Measurements from ENCODE around the gene ZNF771. TPM values are rescaled to one million over a fixed set of nuclear protein-coding genes. Genes with fewer than 3 reads are reported as not detected.
"Not testable (repeated sequence)": the region's sequence is repeated elsewhere in the genome, so short reads cannot be mapped to it uniquely, and the experiment has no call there.

ZNF771 gene
- total RNA-seq, 2 donors from 2014 or later = 3.5 to 6.5 TPM

- intact Hi-C loops (cut with DNase I) = no loop called here
- Histone ChIP-seq H3K9me3 (no peaks in the 10 kb centered on the region), H3K4me1 (peaks cover 10% of the 10 kb centered on the region), H3K27ac (peak overlapping the region; percentile 46), H3K27me3 (no peaks in the 10 kb centered on the region), H3K9ac (ENCODE audit: low read depth in 2 of 2, low read length in 2 of 2) (peak overlapping the region; percentile 40 to 92), H3K4me3 (peak overlapping the region; percentile 85), H3K36me3 (no peaks in the 10 kb centered on the region)
- TF ChIP-seq, protein P1, sequence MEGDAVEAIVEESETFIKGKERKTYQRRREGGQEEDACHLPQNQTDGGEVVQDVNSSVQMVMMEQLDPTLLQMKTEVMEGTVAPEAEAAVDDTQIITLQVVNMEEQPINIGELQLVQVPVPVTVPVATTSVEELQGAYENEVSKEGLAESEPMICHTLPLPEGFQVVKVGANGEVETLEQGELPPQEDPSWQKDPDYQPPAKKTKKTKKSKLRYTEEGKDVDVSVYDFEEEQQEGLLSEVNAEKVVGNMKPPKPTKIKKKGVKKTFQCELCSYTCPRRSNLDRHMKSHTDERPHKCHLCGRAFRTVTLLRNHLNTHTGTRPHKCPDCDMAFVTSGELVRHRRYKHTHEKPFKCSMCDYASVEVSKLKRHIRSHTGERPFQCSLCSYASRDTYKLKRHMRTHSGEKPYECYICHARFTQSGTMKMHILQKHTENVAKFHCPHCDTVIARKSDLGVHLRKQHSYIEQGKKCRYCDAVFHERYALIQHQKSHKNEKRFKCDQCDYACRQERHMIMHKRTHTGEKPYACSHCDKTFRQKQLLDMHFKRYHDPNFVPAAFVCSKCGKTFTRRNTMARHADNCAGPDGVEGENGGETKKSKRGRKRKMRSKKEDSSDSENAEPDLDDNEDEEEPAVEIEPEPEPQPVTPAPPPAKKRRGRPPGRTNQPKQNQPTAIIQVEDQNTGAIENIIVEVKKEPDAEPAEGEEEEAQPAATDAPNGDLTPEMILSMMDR (IDR thresholded peaks at IDR 0.05) = no peak
- no peak for DNase-seq
Measured at GRCh38 chr16:30394592-30395154, 12.7 kb upstream of the ZNF771 start.

- Histone ChIP-seq H3K27ac (peak within 1 kb of the TSS; percentile 46), H3K4me1 (peaks cover 10% of the 10 kb centered on the region), H3K36me3 (no peaks in the 10 kb centered on the region), H3K4me3 (peak within 1 kb of the TSS; percentile 85), H3K9ac (ENCODE audit: low read depth in 2 of 2, low read length in 2 of 2) (peak within 1 kb of the TSS; percentile 85 to 92), H3K9me3 (no peaks in the 10 kb centered on the region), H3K27me3 (no peaks in the 10 kb centered on the region)
- intact Hi-C loops (cut with DNase I) = no loop called here
- DNase-seq = peak; percentile 72
- TF ChIP-seq, protein P1 (IDR thresholded peaks at IDR 0.05) = peak; percentile 15
Measured at GRCh38 chr16:30395155-30395991, 12.0 kb upstream of the ZNF771 start, which contains the start of gene ZNF48. ZNF48 (plus strand) TSS chr16:30395420; CDS start chr16:30395795, 375 bp downstream.

- H3K27me3 ChIP-seq = no peaks in the 10 kb centered on the region
- TF ChIP-seq, protein P1 (IDR thresholded peaks at IDR 0.05) = no peak
- H3K27ac ChIP-seq = peak overlapping the region; percentile 46
- H3K9ac ChIP-seq (ENCODE audit: low read depth in 2 of 2, low read length in 2 of 2) = peak overlapping the region; percentile 85 to 92
- no peak for DNase-seq
- H3K9me3 ChIP-seq = no peaks in the 10 kb centered on the region
- H3K4me3 ChIP-seq = peak overlapping the region; percentile 85
- peaks cover 12% of the 10 kb centered on the region for H3K4me1 ChIP-seq
- intact Hi-C loops (cut with DNase I) = no loop called here
- H3K36me3 ChIP-seq = no peaks in the 10 kb centered on the region
Measured at GRCh38 chr16:30395992-30396585, 11.3 kb upstream of the ZNF771 start.

DNA sequence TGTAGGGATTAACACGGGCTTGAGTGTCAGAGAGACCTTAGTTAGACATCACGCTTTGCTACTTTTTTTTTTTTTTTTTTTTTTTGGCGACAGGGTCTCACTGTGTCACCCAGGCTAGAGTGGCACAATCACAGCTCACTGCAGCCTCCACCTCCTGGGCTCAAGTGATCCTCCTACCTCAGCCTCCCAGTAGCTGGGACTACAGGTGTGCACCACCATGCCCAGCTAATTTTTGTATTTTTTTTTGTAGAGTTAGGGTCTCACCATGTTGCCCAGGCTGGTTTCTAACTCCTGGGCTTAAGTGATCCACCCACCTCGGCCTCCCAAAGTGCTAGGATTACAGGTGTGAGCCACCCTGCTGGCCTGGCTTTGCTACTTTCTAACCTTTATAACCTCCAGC lies 10.8 kb upstream of the ZNF771 start:
- peaks cover 14% of the 10 kb centered on the region for H3K4me1 ChIP-seq
- H3K27ac ChIP-seq, H3K4me3 ChIP-seq: not testable (repeated sequence)

GRCh38 chr16:30397056-30397455 lies 10.3 kb upstream of the ZNF771 start:
- intact Hi-C loops (cut with DNase I) = no loop called here
- Histone ChIP-seq H3K27me3 (no peaks in the 10 kb centered on the region), H3K4me3 (no peak overlapping the region), H3K4me1 (peaks cover 14% of the 10 kb centered on the region), H3K27ac (no peak overlapping the region), H3K36me3 (no peaks in the 10 kb centered on the region), H3K9me3 (no peaks in the 10 kb centered on the region), H3K9ac (ENCODE audit: low read depth in 2 of 2, low read length in 2 of 2) (no peak overlapping the region)
- TF ChIP-seq, protein P1 (IDR thresholded peaks at IDR 0.05) = no peak
- DNase-seq = no peak

More for the DNA sequence above, 10.8 kb upstream of the ZNF771 start:
- H3K36me3 ChIP-seq; H3K9me3 ChIP-seq; intact Hi-C loops (cut with DNase I); DNase-seq; H3K27me3 ChIP-seq; H3K9ac ChIP-seq (ENCODE audit: low read depth in 2 of 2, low read length in 2 of 2): not testable (repeated sequence)

All from colonic mucosa (tissue), 4 donors.